Osteoblast (primary cell): ENCODE measurements around the gene IL21. TPM values are rescaled to one million over a fixed set of nuclear protein-coding genes. Genes with fewer than 3 reads are reported as not detected.

Source experiments
- DNase-seq: peaks from one replicate; pipeline ENCODE4 v3.0.0; 2011; ENCODE audit warnings: low spot score, mixed read lengths; ENCODE audit not compliant: insufficient read length; ENCODE audit errors: missing footprints
- H2AFZ ChIP-seq: 2 replicates; pipeline ENCODE4 v1.6.0; 2011; ENCODE audit warnings: mild to moderate bottlenecking, low read length
- H3K27ac ChIP-seq: 2 replicates; pipeline ENCODE4 v1.5.1; 2011; ENCODE audit warnings: mild to moderate bottlenecking, low read depth, low read length, moderate library complexity
- H3K27me3 ChIP-seq: 2 replicates; pipeline ENCODE4 v1.6.0; 2012; ENCODE audit warnings: mild to moderate bottlenecking, control low read depth, inconsistent platforms, low read length, moderate library complexity; ENCODE audit not compliant: insufficient read depth
- H3K36me3 ChIP-seq: 2 replicates; pipeline ENCODE4 v1.5.1; 2011; ENCODE audit warnings: mild to moderate bottlenecking, low read length, control low read depth, moderate library complexity; ENCODE audit not compliant: insufficient read depth
- H3K4me1 ChIP-seq: 2 replicates; pipeline ENCODE4 v1.5.1; 2011; ENCODE audit warnings: mild to moderate bottlenecking, low read length, control low read depth, moderate library complexity; ENCODE audit not compliant: insufficient read depth
- H3K4me2 ChIP-seq: 2 replicates; pipeline ENCODE4 v1.6.0; 2011; ENCODE audit warnings: mild to moderate bottlenecking, low read length; ENCODE audit not compliant: insufficient read depth
- H3K4me3 ChIP-seq: fragments of 200-600 bp; sonication (generic); 3 replicates; pipeline ENCODE4 v1.5.1; 2012; ENCODE audit warnings: mild to moderate bottlenecking, low read length, inconsistent platforms; ENCODE audit not compliant: insufficient read depth
- H3K79me2 ChIP-seq: 2 replicates; pipeline ENCODE4 v1.6.0; 2012; ENCODE audit warnings: mild to moderate bottlenecking, low read length, control low read depth, inconsistent platforms; ENCODE audit not compliant: insufficient read depth
- H3K9me3 ChIP-seq: 2 replicates; pipeline ENCODE4 v1.5.1; 2011; ENCODE audit warnings: low read depth, low read length, control low read depth
- H4K20me1 ChIP-seq: 2 replicates; pipeline ENCODE4 v1.6.0; 2012; ENCODE audit warnings: mild to moderate bottlenecking, low read length, control low read depth; ENCODE audit not compliant: insufficient read depth
- total RNA-seq: library from RNA; depleted of rRNA; stranded (reverse); fragments of >200 nt; gene quantifications from 2 replicates; pipeline ENCODE4 v1.2.3, GENCODE V29; 2012
- TF ChIP-seq, protein P1 (sequence below): IDR thresholded peaks from 2 replicates; pipeline ENCODE4 v1.5.1; 2011; ENCODE audit warnings: mild to moderate bottlenecking, low read depth, low read length, moderate library complexity; ENCODE audit errors: extremely low read depth

Gene IL21
- total RNA-seq, 1 donor, result not detected

DNA sequence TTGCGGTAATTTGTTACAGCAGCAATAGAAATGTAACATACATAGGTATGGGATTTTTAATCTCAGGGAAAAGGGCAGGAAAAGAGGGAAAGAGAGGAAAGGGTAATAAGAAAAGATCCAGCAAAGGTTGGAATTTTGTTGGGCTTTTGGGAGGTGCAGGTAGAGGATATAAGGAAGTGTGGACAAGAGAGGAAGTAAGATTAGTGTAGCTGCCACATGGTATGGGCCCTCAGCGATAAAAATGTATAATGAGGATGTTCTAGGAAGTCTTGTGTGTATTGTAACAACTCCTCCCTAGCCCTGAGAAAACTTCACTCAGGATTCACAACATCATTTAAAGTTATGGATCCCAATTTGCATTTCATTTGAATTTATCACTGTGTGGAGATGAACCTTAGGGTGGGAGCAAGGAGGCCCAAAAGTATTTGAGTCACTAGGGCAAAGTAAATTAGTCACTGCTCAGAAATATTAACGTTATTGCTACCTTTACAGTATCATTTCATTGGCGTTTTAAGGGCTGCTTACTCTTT, 2.8 kb upstream of the IL21 start:
- Histone ChIP-seq H3K27me3 (peaks cover 9% of the 10 kb centered on the region), H3K4me3 (no peak overlapping the region), H2AFZ (no peak overlapping the region), H3K9me3 (no peaks in the 10 kb centered on the region), H4K20me1 (no peaks in the 10 kb centered on the region), H3K4me1 (peaks cover 8% of the 10 kb centered on the region), H3K4me2 (no peak overlapping the region), H3K79me2 (no peaks in the 10 kb centered on the region), H3K27ac (no peak overlapping the region), H3K36me3 (no peaks in the 10 kb centered on the region)
- TF ChIP-seq, protein P1, sequence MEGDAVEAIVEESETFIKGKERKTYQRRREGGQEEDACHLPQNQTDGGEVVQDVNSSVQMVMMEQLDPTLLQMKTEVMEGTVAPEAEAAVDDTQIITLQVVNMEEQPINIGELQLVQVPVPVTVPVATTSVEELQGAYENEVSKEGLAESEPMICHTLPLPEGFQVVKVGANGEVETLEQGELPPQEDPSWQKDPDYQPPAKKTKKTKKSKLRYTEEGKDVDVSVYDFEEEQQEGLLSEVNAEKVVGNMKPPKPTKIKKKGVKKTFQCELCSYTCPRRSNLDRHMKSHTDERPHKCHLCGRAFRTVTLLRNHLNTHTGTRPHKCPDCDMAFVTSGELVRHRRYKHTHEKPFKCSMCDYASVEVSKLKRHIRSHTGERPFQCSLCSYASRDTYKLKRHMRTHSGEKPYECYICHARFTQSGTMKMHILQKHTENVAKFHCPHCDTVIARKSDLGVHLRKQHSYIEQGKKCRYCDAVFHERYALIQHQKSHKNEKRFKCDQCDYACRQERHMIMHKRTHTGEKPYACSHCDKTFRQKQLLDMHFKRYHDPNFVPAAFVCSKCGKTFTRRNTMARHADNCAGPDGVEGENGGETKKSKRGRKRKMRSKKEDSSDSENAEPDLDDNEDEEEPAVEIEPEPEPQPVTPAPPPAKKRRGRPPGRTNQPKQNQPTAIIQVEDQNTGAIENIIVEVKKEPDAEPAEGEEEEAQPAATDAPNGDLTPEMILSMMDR, result no peak
- DNase-seq, result no peak

DNA sequence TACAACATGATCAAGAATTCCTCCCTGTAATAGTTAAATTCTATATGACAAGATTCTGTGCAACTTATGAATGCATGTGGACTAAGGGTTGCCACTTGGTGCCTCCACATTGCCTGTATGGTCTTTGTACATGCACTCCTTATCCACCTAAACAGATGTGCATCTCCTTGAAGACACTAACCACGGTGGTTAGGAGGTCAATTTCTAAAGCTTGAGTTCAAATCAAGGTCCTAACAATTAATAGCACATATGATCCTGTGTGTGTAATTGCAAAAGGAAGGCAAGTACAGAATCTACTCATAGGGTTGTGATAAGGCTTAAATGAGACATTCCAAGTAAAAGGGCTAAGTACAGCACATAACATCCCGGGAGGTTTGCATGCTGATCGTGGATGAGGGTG, 1.5 kb upstream of the IL21 start:
- Histone ChIP-seq H3K36me3 (no peaks in the 10 kb centered on the region), H3K27me3 (peaks cover 6% of the 10 kb centered on the region), H3K4me3 (no peak overlapping the region), H2AFZ (no peak overlapping the region), H4K20me1 (no peaks in the 10 kb centered on the region), H3K79me2 (no peaks in the 10 kb centered on the region), H3K9me3 (no peaks in the 10 kb centered on the region), H3K4me2 (no peak overlapping the region), H3K4me1 (peaks cover 8% of the 10 kb centered on the region), H3K27ac (no peak overlapping the region)
- TF ChIP-seq, protein P1, result no peak
- DNase-seq, result no peak

GRCh38 chr4:122619611-122620010, 1.3 kb downstream of the IL21 start:
- H3K4me2 ChIP-seq, result no peak overlapping the region
- no peak overlapping the region for H2AFZ ChIP-seq
- H3K27me3 ChIP-seq, result peaks cover 3% of the 10 kb centered on the region
- no peak overlapping the region for H3K27ac ChIP-seq
- TF ChIP-seq, protein P1, result no peak
- no peaks in the 10 kb centered on the region for H3K36me3 ChIP-seq
- no peaks in the 10 kb centered on the region for H3K79me2 ChIP-seq
- no peak for DNase-seq
- no peak overlapping the region for H3K4me3 ChIP-seq
- no peaks in the 10 kb centered on the region for H3K9me3 ChIP-seq
- H3K4me1 ChIP-seq, result peaks cover under 1% of the 10 kb centered on the region
- H4K20me1 ChIP-seq, result no peaks in the 10 kb centered on the region

GRCh38 chr4:122617597-122618593, 3.0 kb downstream of the IL21 start:
- peaks cover 3% of the 10 kb centered on the region for H3K27me3 ChIP-seq
- H3K4me2 ChIP-seq, result no peak overlapping the region
- peak; percentile 34 for DNase-seq
- TF ChIP-seq, protein P1, result no peak
- H3K9me3 ChIP-seq, result no peaks in the 10 kb centered on the region
- no peaks in the 10 kb centered on the region for H3K4me1 ChIP-seq
- no peak overlapping the region for H3K4me3 ChIP-seq
- no peaks in the 10 kb centered on the region for H4K20me1 ChIP-seq
- H3K36me3 ChIP-seq, result no peaks in the 10 kb centered on the region
- H2AFZ ChIP-seq, result peak overlapping the region; percentile 8
- H3K27ac ChIP-seq, result no peak overlapping the region
- no peaks in the 10 kb centered on the region for H3K79me2 ChIP-seq
